Tibial artery (tissue), 4 donors: ENCODE results near the gene PRKCQ.

ENCODE experiments used
- DNase-seq, 2 donors: peaks; one replicate each; pipeline ENCODE4 v3.0.0-alpha.2; 2019
- H3K27ac ChIP-seq, 2 donors: fragments of 200-600 bp; sonication (generic) in 1 of 2; 1 replicate in 1 of 2; 2 replicates in 1 of 2; pipeline ENCODE4 v1.5.1; 2018 to 2019; ENCODE audit warnings: mild to moderate bottlenecking in 1 of 2
- H3K27me3 ChIP-seq, 2 donors: fragments of 200-600 bp; sonication (generic) in 1 of 2; one replicate each; pipeline versions ENCODE4 v1.5.1 to v1.6.0; 2016 to 2019
- H3K36me3 ChIP-seq, 3 donors: fragments of 200-600 bp; sonication (generic) in 2 of 3; one replicate each; pipeline ENCODE4 v1.5.1; 2016 to 2019; ENCODE audit warnings: mild to moderate bottlenecking in 2 of 3
- H3K4me1 ChIP-seq, 4 donors: fragments of 200-600 bp; sonication (generic) in 2 of 4; 1 replicate in 3 of 4; 2 replicates in 1 of 4; pipeline ENCODE4 v1.5.1; 2016 to 2019
- H3K4me3 ChIP-seq, 2 donors: fragments of 200-600 bp; sonication (generic) in 1 of 2; 1 replicate in 1 of 2; 2 replicates in 1 of 2; pipeline ENCODE4 v1.5.1; 2018 to 2019; ENCODE audit warnings: mild to moderate bottlenecking in 2 of 2
- H3K9me3 ChIP-seq, 3 donors: fragments of 200-600 bp; sonication (generic) in 1 of 3; one replicate each; pipeline ENCODE4 v1.5.1; 2016 to 2019
- intact Hi-C: fragments of 100-400 bp; cut with DNase I; formaldehyde crosslinking; loops from one replicate; pipeline ENCODE4 v1.15.0; 2023; ENCODE audit warnings: low total_unique reads
- TF ChIP-seq, protein P1 (sequence below), 2 experiments: fragments of 200-600 bp in 1 of 2; fragments of 450-650 bp in 1 of 2; IDR thresholded peaks; one replicate each; pipeline ENCODE4 v1.5.1; 2017 to 2019; ENCODE audit warnings: antibody characterized with exemption in 2 of 2, mild to moderate bottlenecking in 1 of 2, moderate library complexity in 1 of 2

Gene PRKCQ

DNA sequence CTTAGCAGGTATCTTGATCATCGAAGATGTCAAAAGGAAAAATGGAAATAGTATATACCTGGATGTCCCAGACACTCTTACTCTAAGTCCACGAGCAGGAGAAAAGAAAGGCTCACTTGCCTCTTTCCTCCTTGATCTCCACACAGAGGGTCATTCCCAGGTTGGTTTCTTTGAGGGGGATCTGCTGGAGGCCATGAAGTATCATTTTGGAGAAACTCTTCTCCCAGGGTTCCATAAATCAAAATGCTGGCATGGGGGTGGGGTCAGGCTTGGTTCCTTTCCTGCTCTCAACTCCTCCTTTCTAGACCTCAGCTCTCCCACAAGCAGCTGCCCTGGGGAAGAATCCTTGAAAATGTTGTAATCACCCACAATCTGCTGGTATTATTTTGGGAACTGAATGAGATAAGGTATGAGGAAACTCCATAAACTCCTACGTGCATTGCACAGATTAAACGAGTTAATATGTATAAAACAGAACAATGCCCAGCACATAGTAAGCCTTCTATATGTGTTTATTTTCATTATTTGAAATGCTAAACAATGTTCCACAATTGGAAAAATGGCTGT, 54.4 kb downstream of the PRKCQ start:
- H3K27me3 ChIP-seq, result no peaks in the 10 kb centered on the region
- H3K36me3 ChIP-seq, result no peaks in the 10 kb centered on the region
- DNase-seq, result no peak
- no peaks in the 10 kb centered on the region for H3K9me3 ChIP-seq
- TF ChIP-seq, protein P1, sequence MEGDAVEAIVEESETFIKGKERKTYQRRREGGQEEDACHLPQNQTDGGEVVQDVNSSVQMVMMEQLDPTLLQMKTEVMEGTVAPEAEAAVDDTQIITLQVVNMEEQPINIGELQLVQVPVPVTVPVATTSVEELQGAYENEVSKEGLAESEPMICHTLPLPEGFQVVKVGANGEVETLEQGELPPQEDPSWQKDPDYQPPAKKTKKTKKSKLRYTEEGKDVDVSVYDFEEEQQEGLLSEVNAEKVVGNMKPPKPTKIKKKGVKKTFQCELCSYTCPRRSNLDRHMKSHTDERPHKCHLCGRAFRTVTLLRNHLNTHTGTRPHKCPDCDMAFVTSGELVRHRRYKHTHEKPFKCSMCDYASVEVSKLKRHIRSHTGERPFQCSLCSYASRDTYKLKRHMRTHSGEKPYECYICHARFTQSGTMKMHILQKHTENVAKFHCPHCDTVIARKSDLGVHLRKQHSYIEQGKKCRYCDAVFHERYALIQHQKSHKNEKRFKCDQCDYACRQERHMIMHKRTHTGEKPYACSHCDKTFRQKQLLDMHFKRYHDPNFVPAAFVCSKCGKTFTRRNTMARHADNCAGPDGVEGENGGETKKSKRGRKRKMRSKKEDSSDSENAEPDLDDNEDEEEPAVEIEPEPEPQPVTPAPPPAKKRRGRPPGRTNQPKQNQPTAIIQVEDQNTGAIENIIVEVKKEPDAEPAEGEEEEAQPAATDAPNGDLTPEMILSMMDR (IDR thresholded peaks at IDR 0.05), result no peak
- H3K4me3 ChIP-seq, result no peak overlapping the region
- no peak overlapping the region for H3K27ac ChIP-seq
- intact Hi-C loops, result no loop called here
- H3K4me1 ChIP-seq, result no peaks in the 10 kb centered on the region

DNA sequence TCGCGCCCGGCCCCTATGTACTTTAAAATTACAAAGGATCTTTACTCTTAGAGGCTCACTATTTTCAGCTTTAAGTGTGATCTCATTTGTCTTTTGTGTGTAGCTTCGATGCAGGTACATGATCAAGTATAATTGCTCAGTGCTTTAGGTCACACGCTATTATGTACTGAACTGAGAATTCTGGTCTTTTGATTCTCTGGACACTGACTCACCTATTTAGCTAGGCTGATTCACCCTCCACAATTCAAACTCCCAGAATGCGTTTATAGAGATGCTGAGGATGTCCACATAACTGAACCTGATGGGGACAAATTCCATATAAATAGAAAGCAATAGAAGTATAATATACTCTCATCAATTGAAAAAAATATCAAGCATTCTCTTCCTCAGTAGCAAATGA, 57.8 kb downstream of the PRKCQ start:
- Histone ChIP-seq H3K36me3 (no peaks in the 10 kb centered on the region), H3K9me3 (no peaks in the 10 kb centered on the region), H3K27ac (no peak overlapping the region), H3K4me1 (no peaks in the 10 kb centered on the region), H3K4me3 (no peak overlapping the region), H3K27me3 (no peaks in the 10 kb centered on the region)
- TF ChIP-seq, protein P1 (IDR thresholded peaks at IDR 0.05), result no peak
- no peak for DNase-seq
- intact Hi-C loops, result no loop called here

DNA sequence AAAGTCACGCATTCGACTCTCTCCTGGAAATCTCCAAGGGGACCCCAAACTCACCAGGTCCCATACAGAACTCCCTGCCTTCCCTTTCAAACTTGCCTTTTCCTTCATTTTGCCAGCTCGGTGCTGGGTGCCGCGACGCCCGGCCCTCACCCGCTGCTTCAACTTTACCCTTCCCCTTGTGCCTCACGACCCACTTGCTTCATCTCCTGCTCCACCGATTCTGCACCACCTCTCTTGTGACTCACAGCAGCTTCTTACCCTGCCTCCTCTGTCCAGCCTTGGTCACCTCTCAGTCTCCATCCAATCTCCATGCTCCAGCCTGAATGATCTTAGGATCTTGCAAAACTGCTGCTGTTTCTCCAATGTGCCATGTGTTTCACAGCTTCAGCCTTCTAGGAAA, 59.9 kb downstream of the PRKCQ start:
- H3K9me3 ChIP-seq, result no peaks in the 10 kb centered on the region
- TF ChIP-seq, protein P1 (IDR thresholded peaks at IDR 0.05), result no peak
- no peak overlapping the region for H3K27ac ChIP-seq
- H3K4me3 ChIP-seq, result no peak overlapping the region
- H3K36me3 ChIP-seq, result no peaks in the 10 kb centered on the region
- intact Hi-C loops, result no loop called here
- no peaks in the 10 kb centered on the region for H3K4me1 ChIP-seq
- no peak for DNase-seq
- H3K27me3 ChIP-seq, result no peaks in the 10 kb centered on the region

DNA sequence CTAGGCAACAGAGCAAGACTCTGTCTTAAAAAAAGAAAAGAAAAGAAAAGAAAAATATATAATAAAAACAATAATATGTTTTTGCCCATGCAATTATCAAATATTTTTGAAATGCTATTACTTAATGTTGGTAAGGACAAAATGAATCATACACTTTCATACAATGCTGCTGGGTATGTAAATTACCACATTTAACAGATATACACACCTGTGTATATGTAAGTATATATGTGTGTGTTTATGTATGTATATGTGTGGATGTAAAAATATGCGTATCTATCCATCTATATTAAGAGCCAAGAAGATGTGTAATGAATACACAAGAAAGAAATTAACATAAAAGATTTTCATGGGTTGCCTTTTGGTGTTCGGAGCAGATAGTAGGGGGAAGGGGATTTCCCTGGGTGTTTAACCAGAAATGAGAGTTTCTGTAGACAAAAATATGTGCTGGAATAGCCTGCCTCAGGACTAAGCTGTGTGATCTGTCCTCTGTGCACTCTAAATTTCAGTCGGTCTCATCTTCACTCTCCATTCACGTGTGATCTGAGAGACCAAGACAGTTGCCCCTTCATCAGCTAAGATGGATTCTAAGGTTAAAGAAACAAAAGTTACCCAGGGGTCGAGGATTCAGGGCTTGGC, 61.2 kb downstream of the PRKCQ start:
- H3K4me3 ChIP-seq, result no peak overlapping the region
- H3K27me3 ChIP-seq, result no peaks in the 10 kb centered on the region
- H3K9me3 ChIP-seq, result no peaks in the 10 kb centered on the region
- no peak overlapping the region for H3K27ac ChIP-seq
- TF ChIP-seq, protein P1 (IDR thresholded peaks at IDR 0.05), result no peak
- intact Hi-C loops, result no loop called here
- no peak for DNase-seq
- H3K4me1 ChIP-seq, result no peaks in the 10 kb centered on the region
- no peaks in the 10 kb centered on the region for H3K36me3 ChIP-seq

DNA sequence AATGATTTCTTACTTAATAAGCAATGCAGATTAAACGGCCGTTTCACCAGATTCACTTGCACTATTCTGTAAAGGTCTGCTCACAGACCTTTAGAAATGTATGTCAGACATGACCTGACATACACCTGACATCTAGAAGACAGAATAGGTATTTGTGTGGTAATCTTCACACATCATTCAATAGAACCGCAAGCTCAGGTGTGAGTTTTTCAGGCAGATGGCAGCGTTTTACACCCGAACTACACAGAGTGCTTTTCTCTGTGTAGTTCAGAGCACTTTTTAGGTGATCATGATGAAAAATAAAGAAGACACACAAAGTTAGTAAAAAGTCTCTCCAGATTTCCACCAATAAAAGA, 63.2 kb downstream of the PRKCQ start:
- H3K27me3 ChIP-seq, result no peaks in the 10 kb centered on the region
- intact Hi-C loops, result no loop called here
- TF ChIP-seq, protein P1 (IDR thresholded peaks at IDR 0.05), result no peak
- no peaks in the 10 kb centered on the region for H3K4me1 ChIP-seq
- DNase-seq, result no peak
- H3K4me3 ChIP-seq, result no peak overlapping the region
- H3K36me3 ChIP-seq, result no peaks in the 10 kb centered on the region
- no peaks in the 10 kb centered on the region for H3K9me3 ChIP-seq
- H3K27ac ChIP-seq, result no peak overlapping the region
